Astrocyte (in vitro differentiated cells and primary cell): ENCODE measurements around the gene CLIC1.

ENCODE experiments used
- CTCF ChIP-seq: IDR thresholded peaks from 2 replicates; pipeline ENCODE4 v1.5.1; 2011; ENCODE audit warnings: low read depth, mild to moderate bottlenecking, inconsistent platforms, low read length, moderate library complexity; ENCODE audit not compliant: insufficient read depth
- EZH2 ChIP-seq: IDR thresholded peaks from 2 replicates; pipeline ENCODE4 v1.6.1; 2012; ENCODE audit warnings: mild to moderate bottlenecking, low read length, inconsistent platforms; ENCODE audit not compliant: insufficient read depth

DNA sequence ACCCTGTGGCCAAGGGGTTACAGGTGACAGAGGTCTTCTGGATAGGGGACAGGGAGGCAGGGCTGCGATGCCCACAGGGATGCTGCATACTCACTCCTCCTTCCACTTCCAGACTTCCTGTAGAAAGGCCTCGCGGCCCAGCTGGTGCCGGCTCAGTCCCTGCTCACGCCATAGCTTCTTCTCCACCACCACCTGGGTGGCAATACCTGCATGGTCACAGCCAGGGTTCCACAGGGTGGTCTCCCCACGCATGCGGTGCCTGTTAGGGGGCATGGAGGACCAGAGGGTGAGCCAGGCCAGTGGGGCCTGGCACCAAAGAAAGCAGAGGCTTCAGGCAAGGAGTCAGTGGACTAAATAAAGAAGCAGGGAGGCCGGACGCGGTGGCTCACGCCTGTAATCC, 49.1 kb upstream of the CLIC1 start:
- TF ChIP-seq CTCF (no peak), EZH2 (no peak)
